K562 (cell line): ENCODE measurements around the gene VPS37B. TPM values are rescaled to one million over a fixed set of nuclear protein-coding genes. Genes with fewer than 3 reads are reported as not detected.

Experiments
- ATAC-seq: fragments of 200-7000 bp; cut with Tn5 transposase; 3 replicates; pipeline ENCODE4 v1.9.1; 2020; ENCODE audit warnings: moderate library complexity
- BruUV-seq: library from RNA; stranded (reverse); fragments of 400-500 nt; replicated peaks from 2 replicates; lab custom pipeline; 2021; lab: Mats Ljungman, UMichigan
- CTCF ChIA-PET: fragments of 300-600 bp; formaldehyde crosslinking; extraction: SDS; loops from one replicate; lab custom pipeline; 2021; ENCODE audit warnings: low intra/inter-chr PET ratio; lab: Yijun Ruan, JAX
- POLR2A ChIA-PET: fragments of 300-600, 350-650 bp; sonication (Branson Sonifier 250); formaldehyde crosslinking; extraction: SDS; loops from one replicate; lab custom pipeline; 2021; ENCODE audit warnings: antibody characterized with exemption, inconsistent platforms; lab: Yijun Ruan, JAX
- DNase-seq, 4 experiments: peaks; one replicate each; pipeline versions ENCODE4 v3.0.0 to v3.0.0-alpha.2; 2011 to 2018; ENCODE audit warnings: low spot score in 3 of 4, mixed read lengths in 3 of 4; ENCODE audit errors: extremely low read depth in 1 of 4
- FAIRE-seq: peaks from 2 replicates; lab custom pipeline; 2011; peaks lifted over from hg19 to GRCh38; lab: Jason Lieb, UNC
- H2AFZ ChIP-seq: 2 replicates; pipeline ENCODE4 v1.6.0; 2011; ENCODE audit warnings: low read depth, low read length, control low read depth, inconsistent platforms
- H3K27ac ChIP-seq: fragments of 200-600 bp; 3 replicates; pipeline ENCODE4 v1.8.0; 2011; ENCODE audit warnings: low read depth, mild to moderate bottlenecking, control low read depth, inconsistent platforms, low read length, moderate library complexity, mixed read lengths; ENCODE audit errors: extremely low read depth
- H3K27me3 ChIP-seq, 2 experiments: fragments of 300-600 bp in 1 of 2; 2 replicates in 1 of 2; 3 replicates in 1 of 2; pipeline versions ENCODE4 v1.6.0 to v1.8.0; 2011; ENCODE audit warnings: inconsistent platforms in 2 of 2, low read length in 2 of 2, mild to moderate bottlenecking in 1 of 2, mixed read lengths in 1 of 2, moderate library complexity in 1 of 2; ENCODE audit not compliant: control insufficient read depth in 2 of 2, insufficient read depth in 2 of 2
- H3K36me3 ChIP-seq: fragments of 300-600 bp; 3 replicates; pipeline ENCODE4 v1.8.0; 2011; ENCODE audit warnings: mild to moderate bottlenecking, low read length, inconsistent platforms; ENCODE audit not compliant: control insufficient read depth, insufficient read depth
- H3K4me1 ChIP-seq, 2 experiments: fragments of 200-600 bp in 1 of 2; replicated peaks in 1 of 2; 2 replicates in 1 of 2; 3 replicates in 1 of 2; pipeline versions ENCODE4 v1.5.1 to v1.8.0; 2011; ENCODE audit warnings: inconsistent platforms in 2 of 2, low read length in 2 of 2, mild to moderate bottlenecking in 1 of 2, mixed read lengths in 1 of 2, moderate library complexity in 1 of 2; ENCODE audit not compliant: control insufficient read depth in 2 of 2, insufficient read depth in 2 of 2
- H3K4me2 ChIP-seq: 2 replicates; pipeline ENCODE4 v1.6.1; 2011; ENCODE audit warnings: low read length, control low read depth, inconsistent platforms, mixed read lengths; ENCODE audit not compliant: insufficient read depth
- H3K4me3 ChIP-seq: fragments of 200-600 bp; sonication (generic), shearing (Covaris generic); 2 replicates; pipeline ENCODE4 v1.5.1; 2016; ENCODE audit warnings: control low read depth, inconsistent platforms
- H3K79me2 ChIP-seq: fragments of 200-600 bp; 3 replicates; pipeline ENCODE4 v1.8.0; 2011; ENCODE audit warnings: low read length, inconsistent platforms; ENCODE audit not compliant: control insufficient read depth, insufficient read depth
- H3K9ac ChIP-seq, 2 experiments: 2 replicates each; pipeline versions ENCODE4 v1.6.0 to v1.6.1; 2011; ENCODE audit warnings: low read depth in 2 of 2, low read length in 2 of 2, control low read depth in 1 of 2, inconsistent platforms in 1 of 2, mild to moderate bottlenecking in 1 of 2, mixed read lengths in 1 of 2; ENCODE audit not compliant: insufficient read depth in 1 of 2
- H3K9me1 ChIP-seq: one replicate; pipeline ENCODE4 v1.6.0; 2011; ENCODE audit warnings: inconsistent platforms, mild to moderate bottlenecking, low read length, moderate library complexity; ENCODE audit not compliant: control insufficient read depth, insufficient read depth
- H3K9me3 ChIP-seq: replicated peaks from 2 replicates; pipeline ENCODE4 v1.5.1; 2011; ENCODE audit warnings: low read depth, low read length, inconsistent platforms; ENCODE audit not compliant: control insufficient read depth, insufficient read depth
- H4K20me1 ChIP-seq: replicated peaks from 2 replicates; pipeline ENCODE4 v1.6.1; 2011; ENCODE audit warnings: low read length, inconsistent platforms, mixed read lengths; ENCODE audit not compliant: control insufficient read depth, insufficient read depth
- ESRRA ChIP-seq: fragments of 450-650 bp; IDR thresholded peaks from 2 replicates; pipeline ENCODE4 v1.6.1; 2014; ENCODE audit warnings: low read depth, mild to moderate bottlenecking, moderate library complexity, borderline replicate concordance
- GABPB1 ChIP-seq: sonication (generic); formaldehyde crosslinking; IDR thresholded peaks from 2 replicates; pipeline ENCODE4 v1.8.0; 2022; ENCODE audit warnings: mild to moderate bottlenecking, missing genetic modification reagents
- HMGN3 ChIP-seq: IDR thresholded peaks from 2 replicates; pipeline ENCODE4 v1.6.1; 2011; ENCODE audit warnings: borderline replicate concordance, low read depth, mild to moderate bottlenecking, mixed read lengths, low read length; ENCODE audit not compliant: insufficient read length; ENCODE audit errors: extremely low read depth
- KAT7 ChIP-seq: sonication (generic); formaldehyde crosslinking; IDR thresholded peaks from 2 replicates; pipeline ENCODE4 v1.8.0; 2022; ENCODE audit warnings: missing genetic modification reagents, mild to moderate bottlenecking, borderline replicate concordance
- KDM1A ChIP-seq, 2 experiments: fragments of 450-650 bp; IDR thresholded peaks; 2 replicates each; pipeline ENCODE4 v1.6.1; 2016; ENCODE audit warnings: mild to moderate bottlenecking in 2 of 2
- PTRF ChIP-seq: fragments of 450-650 bp; IDR thresholded peaks from 2 replicates; pipeline ENCODE4 v1.6.1; 2016; ENCODE audit warnings: mild to moderate bottlenecking, missing genetic modification characterization, missing compliant biosample characterization
- RB1 ChIP-seq: fragments of 450-650 bp; IDR thresholded peaks from 2 replicates; pipeline ENCODE4 v1.6.1; 2017; ENCODE audit warnings: low read depth, mild to moderate bottlenecking
- RBM39 ChIP-seq: fragments of 200-400 bp; formaldehyde crosslinking; optimal IDR thresholded peaks from 2 replicates; pipeline ENCODE3; 2018; ENCODE audit warnings: low read depth, low read length
- SIRT6 ChIP-seq: IDR thresholded peaks from one replicate; pipeline ENCODE4 v1.6.1; 2012; ENCODE audit warnings: low read depth, mild to moderate bottlenecking, control low read depth, inconsistent platforms, low read length, moderate library complexity
- SMARCA4 ChIP-seq: fragments of 450-650 bp; IDR thresholded peaks from 2 replicates; pipeline ENCODE4 v1.6.1; 2016
- TCFL5 ChIP-seq: fragments of 250-450 bp; sonication (Bioruptor Pico); conservative IDR thresholded peaks from 2 replicates; pipeline ENCODE4 v1.6.1; 2021; ENCODE audit warnings: mild to moderate bottlenecking, moderate library complexity, matching md5 sums
- THRA ChIP-seq: fragments of 450-650 bp; IDR thresholded peaks from 2 replicates; pipeline ENCODE4 v1.6.1; 2017; ENCODE audit warnings: mild to moderate bottlenecking, moderate library complexity
- U2AF2 ChIP-seq: fragments of 200-400 bp; formaldehyde crosslinking; optimal IDR thresholded peaks from 2 replicates; pipeline ENCODE3; 2017; ENCODE audit warnings: low read depth, mild to moderate bottlenecking, low read length
- ZBTB8A ChIP-seq: fragments of 450-650 bp; IDR thresholded peaks from 2 replicates; pipeline ENCODE4 v1.6.1; 2018; ENCODE audit warnings: mild to moderate bottlenecking, moderate library complexity; ENCODE audit not compliant: partially characterized antibody
- ZNF184 ChIP-seq: sonication (generic); formaldehyde crosslinking; IDR thresholded peaks from 2 replicates; pipeline ENCODE4 v1.5.0; 2020; ENCODE audit warnings: missing genetic modification reagents
- WGBS: fragments of 100-300 bp; shearing (Covaris generic); methylation state at CpG from one replicate; pipeline ENCODE4 v1.1.6; 2016; ENCODE audit warnings: low coverage, mixed read lengths; ENCODE audit not compliant: insufficient coverage; ENCODE audit errors: missing lambda C conversion rate; 5-methylcytosine and 5-hydroxymethylcytosine counted together
- in situ Hi-C: fragments of 300-500 bp; cut with MboI; formaldehyde crosslinking; loops from 4 replicates; pipeline ENCODE4 v1.15.0; 2018; ENCODE audit warnings: inconsistent platforms, mixed read lengths
- intact Hi-C: fragments of 100-400 bp; cut with micrococcal nuclease; formaldehyde crosslinking; loops from 2 replicates; pipeline ENCODE4 v1.14.2; 2022
- polyA plus RNA-seq, 8 experiments: library from polyadenylated mRNA; depleted of rRNA in 4 of 8; stranded (reverse) in 5 of 8; unstranded in 3 of 8; fragments of >200 nt; fragmentation: Nextera tagmentation in 2 of 8; fragmentation: Illumina TruSeq in 1 of 8; extraction: Ambion mirVana in 2 of 8; extraction: Trizol in 1 of 8; gene quantifications; 2 replicates each; pipeline versions ENCODE4 v1.2.1 to v1.2.3, GENCODE V29; 2011 to 2014; ENCODE audit warnings: inconsistent platforms in 1 of 8, missing spikeins in 1 of 8
- total RNA-seq, 7 experiments: library from RNA; depleted of rRNA in 6 of 7; stranded (reverse); fragments of >200 nt in 6 of 7; fragmentation: Illumina TruSeq in 2 of 7; extraction: Trizol in 2 of 7; gene quantifications; 2 replicates each; pipeline versions ENCODE4 v1.2.1 to v1.2.3, GENCODE V29; 2011 to 2021; ENCODE audit warnings: low replicate concordance in 1 of 7
- TF ChIP-seq, protein P1 (sequence below): sonication (generic); formaldehyde crosslinking; IDR thresholded peaks from 2 replicates; pipeline ENCODE4 v1.8.0; 2022; ENCODE audit warnings: mild to moderate bottlenecking, missing genetic modification reagents, borderline replicate concordance
- TF ChIP-seq, protein P2 (sequence below): fragments of 250-450 bp; sonication (Bioruptor Pico); IDR thresholded peaks from 2 replicates; pipeline ENCODE4 v1.8.0; 2022; ENCODE audit warnings: moderate library complexity, mild to moderate bottlenecking, inconsistent platforms

The VPS37B gene
- total and polyA plus RNA-seq, 9 of the 15 experiments (the other 6 are each of a cell fraction or from before 2014, with no cell fraction given), result 0.28 to 37.4 (median 17.9) TPM

DNA sequence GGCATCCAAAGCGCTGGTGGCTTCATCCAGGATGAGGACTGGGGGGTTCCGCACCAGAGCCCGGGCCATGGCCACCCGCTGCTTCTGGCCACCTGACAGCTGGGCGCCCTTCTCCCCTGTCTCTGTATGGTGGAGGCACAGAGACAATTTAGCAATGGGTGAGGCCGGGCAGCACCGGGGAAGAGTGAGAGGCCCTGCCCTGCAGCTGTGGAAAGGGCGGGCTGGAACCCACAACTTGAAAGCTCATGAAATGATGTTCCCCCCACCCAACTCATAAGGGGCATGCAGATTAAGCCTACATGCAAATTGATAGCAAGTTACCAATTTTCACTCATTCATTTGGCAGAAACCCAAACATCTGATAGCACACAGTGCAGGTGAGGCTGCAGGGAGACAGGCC is 36.3 kb upstream of the VPS37B start:
- no peak overlapping the region for H3K4me3 ChIP-seq
- intact Hi-C loops, result no loop called here
- H4K20me1 ChIP-seq, result no peaks in the 10 kb centered on the region
- FAIRE-seq (no peak), DNase-seq (no peak)
- CTCF ChIA-PET, result no interaction called here
- H3K9me1 ChIP-seq, result no peaks in the 10 kb centered on the region
- no peak overlapping the region for H3K4me2 ChIP-seq
- H3K27me3 ChIP-seq, result no peaks in the 10 kb centered on the region
- no peaks in the 10 kb centered on the region; the same call in 2 of the 3 replicates for H3K36me3 ChIP-seq
- POLR2A ChIA-PET, result interaction anchor here (0.6 kb wide), 1 partner anchor 86 kb away, joined by 4 read pairs; no protein-coding TSS in a partner anchor
- WGBS, result 80% methylated on average over 8 of the region's 8 CpGs
- no peaks in the 10 kb centered on the region for H3K9me3 ChIP-seq
- no peak overlapping the region for H2AFZ ChIP-seq
- no peak overlapping the region; a peak in 1 of 4 replicates for H3K9ac ChIP-seq
- TF ChIP-seq KAT7 (no peak), U2AF2 (no peak), PTRF (tag) (no peak), RB1 (no peak), ZBTB8A (no peak), THRA (no peak), ZNF184 (no peak), ESRRA (no peak), GABPB1 (CRISPR knock-in tag) (no peak), TCFL5 (CRISPR knock-in tag) (no peak), SMARCA4 (no peak), RBM39 (no peak), SIRT6 (no peak), HMGN3 (no peak), KDM1A (IDR thresholded peaks at IDR 0.05) (no peak)
- TF ChIP-seq, protein P1, sequence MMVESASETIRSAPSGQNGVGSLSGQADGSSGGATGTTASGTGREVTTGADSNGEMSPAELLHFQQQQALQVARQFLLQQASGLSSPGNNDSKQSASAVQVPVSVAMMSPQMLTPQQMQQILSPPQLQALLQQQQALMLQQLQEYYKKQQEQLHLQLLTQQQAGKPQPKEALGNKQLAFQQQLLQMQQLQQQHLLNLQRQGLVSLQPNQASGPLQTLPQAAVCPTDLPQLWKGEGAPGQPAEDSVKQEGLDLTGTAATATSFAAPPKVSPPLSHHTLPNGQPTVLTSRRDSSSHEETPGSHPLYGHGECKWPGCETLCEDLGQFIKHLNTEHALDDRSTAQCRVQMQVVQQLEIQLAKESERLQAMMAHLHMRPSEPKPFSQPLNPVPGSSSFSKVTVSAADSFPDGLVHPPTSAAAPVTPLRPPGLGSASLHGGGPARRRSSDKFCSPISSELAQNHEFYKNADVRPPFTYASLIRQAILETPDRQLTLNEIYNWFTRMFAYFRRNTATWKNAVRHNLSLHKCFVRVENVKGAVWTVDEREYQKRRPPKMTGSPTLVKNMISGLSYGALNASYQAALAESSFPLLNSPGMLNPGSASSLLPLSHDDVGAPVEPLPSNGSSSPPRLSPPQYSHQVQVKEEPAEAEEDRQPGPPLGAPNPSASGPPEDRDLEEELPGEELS (CRISPR knock-in tag), result no peak
- TF ChIP-seq, protein P2, sequence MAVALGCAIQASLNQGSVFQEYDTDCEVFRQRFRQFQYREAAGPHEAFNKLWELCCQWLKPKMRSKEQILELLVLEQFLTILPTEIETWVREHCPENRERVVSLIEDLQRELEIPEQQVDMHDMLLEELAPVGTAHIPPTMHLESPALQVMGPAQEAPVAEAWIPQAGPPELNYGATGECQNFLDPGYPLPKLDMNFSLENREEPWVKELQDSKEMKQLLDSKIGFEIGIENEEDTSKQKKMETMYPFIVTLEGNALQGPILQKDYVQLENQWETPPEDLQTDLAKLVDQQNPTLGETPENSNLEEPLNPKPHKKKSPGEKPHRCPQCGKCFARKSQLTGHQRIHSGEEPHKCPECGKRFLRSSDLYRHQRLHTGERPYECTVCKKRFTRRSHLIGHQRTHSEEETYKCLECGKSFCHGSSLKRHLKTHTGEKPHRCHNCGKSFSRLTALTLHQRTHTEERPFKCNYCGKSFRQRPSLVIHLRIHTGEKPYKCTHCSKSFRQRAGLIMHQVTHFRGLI (CRISPR knock-in tag), result no peak
- TF ChIP-seq, all 486 proteins: peak for 0
- Histone ChIP-seq H3K79me2 (no peaks in the 10 kb centered on the region), H3K4me1 (peaks cover 0 to 11% of the 10 kb centered on the region in 2 experiments; a peak in 3 of 5 replicates), H3K27ac (no peak overlapping the region)
- BruUV-seq, result no TSS peak
- ATAC-seq, result no peak
- in situ Hi-C loops, result no loop called here
